ENCODE measurements around the gene AGRN. TPM values are rescaled to one million over a fixed set of nuclear protein-coding genes. Genes with fewer than 3 reads are reported as not detected.
"Not testable (repeated sequence)": the region's sequence is repeated elsewhere in the genome, so short reads cannot be mapped to it uniquely, and the experiment has no call there.

Gene AGRN
- total RNA-seq, 4 donors from 2014 or later, result 50.6 to 84.8 (median 71.1) TPM

DNA sequence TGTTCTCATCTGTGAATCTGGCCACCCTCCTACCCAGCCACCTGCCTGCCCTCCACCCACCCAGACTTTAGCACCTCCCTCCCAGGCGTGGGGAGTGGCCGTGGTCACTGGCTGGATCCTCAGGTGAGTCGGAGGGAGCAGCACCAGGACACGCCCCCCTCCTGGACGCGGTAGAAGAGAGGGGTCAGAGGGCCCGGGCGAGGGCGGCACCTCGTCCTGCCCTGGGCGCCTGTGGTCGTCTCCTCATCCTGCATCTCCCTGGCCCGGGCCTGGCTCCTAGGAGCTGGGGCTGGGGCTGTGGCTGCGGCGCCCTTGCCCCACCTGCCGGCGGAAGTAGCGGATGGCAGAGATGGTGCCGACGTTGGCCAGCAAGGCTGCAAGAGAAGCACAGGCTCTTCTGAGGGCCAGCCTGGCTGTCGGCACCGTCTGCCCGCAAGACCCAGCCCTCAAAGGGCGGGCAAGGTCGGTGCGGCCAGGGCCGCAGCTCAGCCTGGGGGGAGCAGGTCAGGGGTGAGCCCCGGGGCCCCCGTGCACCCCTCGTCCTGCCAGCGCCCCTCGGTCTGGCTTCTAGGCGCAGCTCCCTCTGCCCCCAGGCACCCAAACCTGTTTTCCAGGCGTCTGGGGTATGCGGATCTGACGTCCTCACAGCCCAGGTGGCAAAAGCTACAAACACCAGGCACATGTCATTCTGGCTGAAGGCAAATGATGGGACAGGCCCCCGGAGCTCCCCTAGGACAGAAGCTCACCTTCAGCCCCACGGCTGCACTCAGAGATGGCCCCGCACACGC lies 43.8 kb upstream of the AGRN start:
- WGBS, result no CpG with 5 or more reads among the region's 40 CpGs
- H3K27me3 ChIP-seq, result peaks cover 75% of the 10 kb centered on the region
- no peaks in the 10 kb centered on the region for H3K36me3 ChIP-seq
- TF ChIP-seq, protein P1, sequence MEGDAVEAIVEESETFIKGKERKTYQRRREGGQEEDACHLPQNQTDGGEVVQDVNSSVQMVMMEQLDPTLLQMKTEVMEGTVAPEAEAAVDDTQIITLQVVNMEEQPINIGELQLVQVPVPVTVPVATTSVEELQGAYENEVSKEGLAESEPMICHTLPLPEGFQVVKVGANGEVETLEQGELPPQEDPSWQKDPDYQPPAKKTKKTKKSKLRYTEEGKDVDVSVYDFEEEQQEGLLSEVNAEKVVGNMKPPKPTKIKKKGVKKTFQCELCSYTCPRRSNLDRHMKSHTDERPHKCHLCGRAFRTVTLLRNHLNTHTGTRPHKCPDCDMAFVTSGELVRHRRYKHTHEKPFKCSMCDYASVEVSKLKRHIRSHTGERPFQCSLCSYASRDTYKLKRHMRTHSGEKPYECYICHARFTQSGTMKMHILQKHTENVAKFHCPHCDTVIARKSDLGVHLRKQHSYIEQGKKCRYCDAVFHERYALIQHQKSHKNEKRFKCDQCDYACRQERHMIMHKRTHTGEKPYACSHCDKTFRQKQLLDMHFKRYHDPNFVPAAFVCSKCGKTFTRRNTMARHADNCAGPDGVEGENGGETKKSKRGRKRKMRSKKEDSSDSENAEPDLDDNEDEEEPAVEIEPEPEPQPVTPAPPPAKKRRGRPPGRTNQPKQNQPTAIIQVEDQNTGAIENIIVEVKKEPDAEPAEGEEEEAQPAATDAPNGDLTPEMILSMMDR (IDR thresholded peaks at IDR 0.05), result peak; percentile 1 to 76
- no peak for TF ChIP-seq EP300 (IDR thresholded peaks at IDR 0.05)
- no peak for DNase-seq (ENCODE audit: low spot score in 2 of 2)
- H3K27ac ChIP-seq, result peak overlapping the region; percentile 12
- H3K4me1 ChIP-seq, result peaks cover 25% of the 10 kb centered on the region
- H3K9me3 ChIP-seq, result no peaks in the 10 kb centered on the region
- H3K4me3 ChIP-seq, result peak overlapping the region; percentile 34

GRCh38 chr1:976791-977190 lies 43.1 kb upstream of the AGRN start:
- Histone ChIP-seq H3K27me3 (peaks cover 75% of the 10 kb centered on the region), H3K4me1 (peaks cover 21% of the 10 kb centered on the region)
- H3K36me3 ChIP-seq; H3K9me3 ChIP-seq; H3K4me3 ChIP-seq; DNase-seq (ENCODE audit: low spot score in 2 of 2); H3K27ac ChIP-seq: not testable (repeated sequence)
- WGBS, result no CpG with 5 or more reads among the region's 39 CpGs

GRCh38 chr1:978069-978834 lies 41.7 kb upstream of the AGRN start:
- no peak for TF ChIP-seq POLR2A (IDR thresholded peaks at IDR 0.05)
- TF ChIP-seq POLR2AphosphoS5 (IDR thresholded peaks at IDR 0.05), result no peak
- TF ChIP-seq EP300 (IDR thresholded peaks at IDR 0.05), result no peak
- TF ChIP-seq, protein P1 (IDR thresholded peaks at IDR 0.05), result no peak
- Histone ChIP-seq H3K27ac (no peak overlapping the region), H3K36me3 (no peaks in the 10 kb centered on the region), H3K27me3 (peaks cover 75% of the 10 kb centered on the region), H3K9me3 (no peaks in the 10 kb centered on the region), H3K4me3 (no peak overlapping the region), H3K4me1 (peaks cover 23% of the 10 kb centered on the region)
- WGBS, result 75% methylated on average over 20 of the region's 44 CpGs
- peak in 1 of 2 donors; percentile 56 for DNase-seq (ENCODE audit: low spot score in 2 of 2)

DNA sequence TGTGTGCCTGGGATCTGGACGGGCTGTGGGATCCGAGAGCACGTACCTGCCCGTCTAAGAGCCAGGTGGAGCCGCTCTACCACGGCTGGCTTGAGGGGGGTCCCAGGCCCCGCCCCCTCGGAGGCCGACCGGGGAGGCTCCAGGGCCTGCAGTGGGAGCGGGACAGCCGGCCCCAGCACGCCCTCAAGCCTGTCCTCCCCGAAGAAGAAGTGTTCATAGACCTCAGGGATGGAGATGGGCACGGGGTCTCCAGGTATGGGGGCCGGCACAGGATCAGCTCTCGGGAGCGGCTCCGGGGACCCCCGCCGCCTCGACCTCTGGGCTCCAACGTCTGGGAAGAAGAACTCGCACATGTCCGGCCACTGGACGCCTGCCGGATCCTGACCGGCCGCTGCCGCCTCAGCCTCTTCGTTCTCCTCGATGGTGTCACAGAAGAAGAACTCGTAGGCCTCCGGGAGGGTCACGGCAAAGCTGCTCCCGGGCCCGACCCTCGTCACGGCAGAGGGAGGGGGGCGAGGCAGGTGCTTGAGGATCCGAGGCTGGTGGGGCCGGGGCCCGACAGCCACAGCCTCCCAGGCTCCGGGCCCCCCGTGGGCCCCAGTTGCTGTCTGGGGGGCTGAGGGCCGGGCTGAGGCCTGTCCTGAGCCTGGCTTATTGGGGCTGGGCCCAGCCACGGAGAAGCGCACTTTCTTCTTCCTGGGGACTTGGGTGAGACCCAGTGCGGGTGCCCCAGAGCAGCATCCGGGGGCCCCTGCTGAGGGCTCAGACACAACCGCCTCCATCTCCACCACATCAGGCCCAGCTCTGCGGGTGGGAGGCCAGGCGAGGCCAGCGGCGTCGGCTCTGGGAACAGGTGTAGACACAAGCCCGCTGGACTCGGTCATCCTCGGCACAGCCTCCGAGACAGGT lies 40.8 kb upstream of the AGRN start:
- WGBS, result 82% methylated on average over 26 of the region's 60 CpGs
- Histone ChIP-seq H3K4me1 (peaks cover 23% of the 10 kb centered on the region), H3K27ac (no peak overlapping the region), H3K9me3 (no peaks in the 10 kb centered on the region), H3K27me3 (peaks cover 75% of the 10 kb centered on the region), H3K4me3 (no peak overlapping the region), H3K36me3 (no peaks in the 10 kb centered on the region)
- no peak for TF ChIP-seq POLR2AphosphoS5 (IDR thresholded peaks at IDR 0.05)
- TF ChIP-seq POLR2A (IDR thresholded peaks at IDR 0.05), result no peak
- no peak for TF ChIP-seq EP300 (IDR thresholded peaks at IDR 0.05)
- peak in 1 of 2 donors; percentile 70 for DNase-seq (ENCODE audit: low spot score in 2 of 2)

GRCh38 chr1:979744-980072 lies 40.2 kb upstream of the AGRN start:
- TF ChIP-seq, protein P1 (IDR thresholded peaks at IDR 0.05), result no peak
- TF ChIP-seq POLR2AphosphoS5 (IDR thresholded peaks at IDR 0.05) (no peak), EP300 (IDR thresholded peaks at IDR 0.05) (no peak), POLR2A (IDR thresholded peaks at IDR 0.05) (no peak)
- Histone ChIP-seq H3K36me3 (no peaks in the 10 kb centered on the region), H3K4me1 (peaks cover 26% of the 10 kb centered on the region), H3K27ac (no peak overlapping the region), H3K9me3 (no peaks in the 10 kb centered on the region), H3K27me3 (peaks cover 74% of the 10 kb centered on the region), H3K4me3 (no peak overlapping the region)
- no CpG with 5 or more reads among the region's 9 CpGs for WGBS
- DNase-seq (ENCODE audit: low spot score in 2 of 2), result no peak

Measured in suprapubic skin (tissue), 4 donors.